Stimulated activated naive CD8-positive, alpha-beta T cell treated with anti-CD3 and anti-CD28 coated beads, Interleukin-15, Interleukin-2, amounts not matched to agents 100 ng/mL and 50 ng/mL, for 24 hours (primary cell): ENCODE results near the gene TMEM221.

Experiments
- H3K27ac Mint-ChIP-seq: one replicate; pipeline ENCODE4 v1.8.0; 2021; ENCODE audit warnings: mild to moderate bottlenecking, mixed read lengths
- H3K27me3 Mint-ChIP-seq: one replicate; pipeline ENCODE4 v1.8.0; 2021; ENCODE audit warnings: mixed read lengths
- H3K36me3 Mint-ChIP-seq: one replicate; pipeline ENCODE4 v1.8.0; 2021; ENCODE audit warnings: low read depth, mixed read lengths
- H3K4me1 Mint-ChIP-seq: one replicate; pipeline ENCODE4 v1.8.0; 2021; ENCODE audit warnings: low read depth, mixed read lengths
- H3K4me3 Mint-ChIP-seq: one replicate; pipeline ENCODE4 v1.8.0; 2021; ENCODE audit warnings: mild to moderate bottlenecking, mixed read lengths
- H3K9me3 Mint-ChIP-seq: one replicate; pipeline ENCODE4 v1.8.0; 2021; ENCODE audit warnings: mixed read lengths

TMEM221 gene

GRCh38 chr19:17448131-17448967 is at the start of gene TMEM221:
Gene TMEM221 (minus strand): TSS chr19:17448668. CDS start chr19:17448462, 206 bp downstream.
- H3K4me3 Mint-ChIP-seq = no peak within 1 kb of the TSS
- H3K27ac Mint-ChIP-seq = no peak within 1 kb of the TSS
- H3K9me3 Mint-ChIP-seq = no peaks in the 10 kb centered on the region

GRCh38 chr19:17497149-17497798 is 48.8 kb upstream of the TMEM221 start:
- no peaks in the 10 kb centered on the region for H3K36me3 Mint-ChIP-seq
- no peaks in the 10 kb centered on the region for H3K9me3 Mint-ChIP-seq
- H3K27me3 Mint-ChIP-seq = no peaks in the 10 kb centered on the region
- no peak overlapping the region for H3K4me3 Mint-ChIP-seq
- H3K27ac Mint-ChIP-seq = no peak overlapping the region
- H3K4me1 Mint-ChIP-seq = peaks cover 19% of the 10 kb centered on the region

More at GRCh38 chr19:17448131-17448967, at the start of gene TMEM221:
- no peaks in the 10 kb centered on the region for H3K36me3 Mint-ChIP-seq
- peaks cover 21% of the 10 kb centered on the region for H3K27me3 Mint-ChIP-seq
- H3K4me1 Mint-ChIP-seq = peaks cover 25% of the 10 kb centered on the region

- H3K4me3 Mint-ChIP-seq = no peak overlapping the region
- no peaks in the 10 kb centered on the region for H3K9me3 Mint-ChIP-seq
- peaks cover 19% of the 10 kb centered on the region for H3K4me1 Mint-ChIP-seq
- no peaks in the 10 kb centered on the region for H3K27me3 Mint-ChIP-seq
- no peaks in the 10 kb centered on the region for H3K36me3 Mint-ChIP-seq
- H3K27ac Mint-ChIP-seq = no peak overlapping the region
Measured at GRCh38 chr19:17496337-17496997, 48.0 kb upstream of the TMEM221 start.

GRCh38 chr19:17495639-17496296 is 47.3 kb upstream of the TMEM221 start:
- Mint-ChIP-seq H3K27ac (no peak overlapping the region), H3K27me3 (no peaks in the 10 kb centered on the region), H3K9me3 (no peaks in the 10 kb centered on the region), H3K36me3 (no peaks in the 10 kb centered on the region), H3K4me3 (no peak overlapping the region), H3K4me1 (peaks cover 19% of the 10 kb centered on the region)

- H3K9me3 Mint-ChIP-seq = no peaks in the 10 kb centered on the region
- H3K4me3 Mint-ChIP-seq = no peak overlapping the region
- H3K36me3 Mint-ChIP-seq = no peaks in the 10 kb centered on the region
- H3K4me1 Mint-ChIP-seq = peaks cover 32% of the 10 kb centered on the region
- no peak overlapping the region for H3K27ac Mint-ChIP-seq
- H3K27me3 Mint-ChIP-seq = no peaks in the 10 kb centered on the region
Measured at GRCh38 chr19:17491287-17491686, 42.8 kb upstream of the TMEM221 start.

GRCh38 chr19:17490411-17490810 is 41.9 kb upstream of the TMEM221 start:
- no peak overlapping the region for H3K27ac Mint-ChIP-seq
- H3K36me3 Mint-ChIP-seq = no peaks in the 10 kb centered on the region
- H3K4me3 Mint-ChIP-seq = no peak overlapping the region
- no peaks in the 10 kb centered on the region for H3K27me3 Mint-ChIP-seq
- no peaks in the 10 kb centered on the region for H3K9me3 Mint-ChIP-seq
- H3K4me1 Mint-ChIP-seq = peaks cover 25% of the 10 kb centered on the region

GRCh38 chr19:17489392-17490030 is 41.0 kb upstream of the TMEM221 start:
- H3K9me3 Mint-ChIP-seq = no peaks in the 10 kb centered on the region
- peak overlapping the region; percentile 37 for H3K27ac Mint-ChIP-seq
- H3K27me3 Mint-ChIP-seq = no peaks in the 10 kb centered on the region
- H3K4me1 Mint-ChIP-seq = peaks cover 25% of the 10 kb centered on the region
- H3K4me3 Mint-ChIP-seq = no peak overlapping the region
- no peaks in the 10 kb centered on the region for H3K36me3 Mint-ChIP-seq

GRCh38 chr19:17488593-17489391 is 40.3 kb upstream of the TMEM221 start:
- H3K36me3 Mint-ChIP-seq = no peaks in the 10 kb centered on the region
- peak overlapping the region; percentile 84 for H3K27ac Mint-ChIP-seq
- peak overlapping the region; percentile 72 for H3K4me3 Mint-ChIP-seq
- H3K9me3 Mint-ChIP-seq = no peaks in the 10 kb centered on the region
- peaks cover 25% of the 10 kb centered on the region for H3K4me1 Mint-ChIP-seq
- no peaks in the 10 kb centered on the region for H3K27me3 Mint-ChIP-seq

GRCh38 chr19:17487284-17488121 is 39.0 kb upstream of the TMEM221 start:
- no peaks in the 10 kb centered on the region for H3K36me3 Mint-ChIP-seq
- H3K27ac Mint-ChIP-seq = no peak overlapping the region
- peak overlapping the region; percentile 72 for H3K4me3 Mint-ChIP-seq

DNA sequence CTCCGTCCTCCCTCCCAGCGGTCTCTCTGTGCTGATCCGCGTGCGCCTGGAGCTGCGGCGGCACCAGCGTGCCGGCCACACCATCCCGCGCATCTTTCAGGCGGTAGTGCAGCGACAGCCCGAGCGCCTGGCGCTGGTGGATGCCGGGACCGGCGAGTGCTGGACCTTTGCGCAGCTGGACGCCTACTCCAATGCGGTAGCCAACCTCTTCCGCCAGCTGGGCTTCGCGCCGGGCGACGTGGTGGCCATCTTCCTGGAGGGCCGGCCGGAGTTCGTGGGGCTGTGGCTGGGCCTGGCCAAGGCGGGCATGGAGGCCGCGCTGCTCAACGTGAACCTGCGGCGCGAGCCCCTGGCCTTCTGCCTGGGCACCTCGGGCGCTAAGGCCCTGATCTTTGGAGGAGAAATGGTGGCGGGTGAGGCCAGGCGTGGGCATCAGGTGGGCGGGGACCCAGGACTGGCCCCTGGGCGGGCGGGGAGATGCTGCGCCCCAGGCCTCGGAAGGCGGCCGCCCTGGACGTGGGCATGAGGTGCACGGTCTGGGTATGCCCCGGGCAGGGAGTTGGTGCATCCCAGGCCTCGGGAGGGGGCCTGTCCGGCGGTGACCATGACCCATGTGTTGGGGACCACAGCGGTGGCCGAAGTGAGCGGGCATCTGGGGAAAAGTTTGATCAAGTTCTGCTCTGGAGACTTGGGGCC is 38.2 kb upstream of the TMEM221 start:
- H3K4me1 Mint-ChIP-seq = peaks cover 28% of the 10 kb centered on the region
- H3K27ac Mint-ChIP-seq = no peak overlapping the region
- H3K9me3 Mint-ChIP-seq = no peaks in the 10 kb centered on the region
- no peaks in the 10 kb centered on the region for H3K27me3 Mint-ChIP-seq
- H3K4me3 Mint-ChIP-seq = no peak overlapping the region
- no peaks in the 10 kb centered on the region for H3K36me3 Mint-ChIP-seq

More at GRCh38 chr19:17487284-17488121, 39.0 kb upstream of the TMEM221 start:
- H3K4me1 Mint-ChIP-seq = peaks cover 28% of the 10 kb centered on the region
- H3K27me3 Mint-ChIP-seq = no peaks in the 10 kb centered on the region
- no peaks in the 10 kb centered on the region for H3K9me3 Mint-ChIP-seq

DNA sequence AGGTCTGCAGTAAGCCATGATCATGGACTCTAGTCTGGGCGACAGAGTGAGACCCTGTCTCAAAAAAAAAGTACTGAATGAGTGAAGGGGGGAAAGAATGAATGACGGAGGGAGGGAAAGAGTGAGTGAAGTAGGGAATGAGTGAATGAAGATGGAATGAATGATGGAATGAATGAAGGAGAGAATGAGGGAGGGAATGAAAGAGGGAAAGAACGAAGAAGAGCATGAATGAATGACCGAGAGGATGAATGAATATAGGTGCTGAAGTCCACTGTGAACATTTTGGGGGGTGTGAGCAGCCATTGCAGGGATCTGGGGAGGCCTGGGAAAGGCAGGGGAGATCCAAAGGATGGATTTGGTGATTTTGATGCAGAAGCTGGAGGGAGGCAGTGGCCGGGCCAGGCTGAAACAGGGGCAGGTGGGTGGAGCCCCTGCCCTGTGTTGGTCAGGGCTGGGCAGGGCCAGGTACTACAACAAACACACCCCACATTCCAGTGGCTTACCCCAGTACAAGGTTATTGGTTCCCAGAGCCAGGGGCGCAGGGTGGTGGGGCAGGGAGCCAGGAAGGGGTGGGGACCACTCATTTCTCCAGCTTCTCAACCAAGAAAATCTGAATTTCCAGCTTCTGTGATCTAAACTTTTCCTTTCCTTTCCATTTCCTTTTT is 36.2 kb upstream of the TMEM221 start:
- H3K36me3 Mint-ChIP-seq = no peaks in the 10 kb centered on the region
- no peaks in the 10 kb centered on the region for H3K27me3 Mint-ChIP-seq
- no peaks in the 10 kb centered on the region for H3K9me3 Mint-ChIP-seq
- H3K4me3 Mint-ChIP-seq = no peak overlapping the region
- H3K27ac Mint-ChIP-seq = no peak overlapping the region
- peaks cover 26% of the 10 kb centered on the region for H3K4me1 Mint-ChIP-seq

DNA sequence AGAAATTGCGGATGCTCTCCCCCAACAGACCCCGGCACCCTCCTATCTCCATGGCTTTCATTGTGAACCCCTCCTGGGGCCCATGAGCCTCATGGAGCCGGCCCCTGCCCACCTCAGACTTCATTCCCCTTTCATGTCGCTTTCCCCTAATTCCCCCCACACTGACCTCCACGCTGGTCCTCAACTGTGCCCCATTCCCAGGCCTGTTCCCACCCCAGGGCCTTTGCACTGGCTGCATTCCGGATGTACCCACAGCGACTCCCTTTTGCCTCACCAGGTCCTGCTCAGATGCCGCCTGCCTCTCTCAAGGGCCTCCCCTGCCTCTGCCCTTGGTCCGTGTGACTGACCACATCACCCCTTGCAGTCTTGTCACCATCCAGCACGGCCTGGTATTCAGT is 35.1 kb upstream of the TMEM221 start:
- peaks cover 17% of the 10 kb centered on the region for H3K4me1 Mint-ChIP-seq
- H3K27me3 Mint-ChIP-seq = no peaks in the 10 kb centered on the region
- no peaks in the 10 kb centered on the region for H3K36me3 Mint-ChIP-seq
- no peaks in the 10 kb centered on the region for H3K9me3 Mint-ChIP-seq
- H3K27ac Mint-ChIP-seq = no peak overlapping the region
- no peak overlapping the region for H3K4me3 Mint-ChIP-seq
